Amygdala (tissue), 56 donors: ENCODE results near the gene RNF145.
"Not testable (repeated sequence)": the region's sequence is repeated elsewhere in the genome, so short reads cannot be mapped to it uniquely, and the experiment has no call there.

Experiments used
- DNase-seq, 56 donors: peaks; one replicate each; lab custom pipeline; 2025; lab: John Stamatoyannopoulos, UW

The RNF145 gene

GRCh38 chr5:159209438-159210209, at the start of gene RNF145:
TSS of gene RNF145 (minus strand) at chr5:159209553. CDS start at chr5:159203617, 5,936 bp downstream.
- DNase-seq, result peak in 55 of 56 donors; percentile 15 to 93 (median 70)

GRCh38 chr5:159258361-159258760, 49.0 kb upstream of the RNF145 start:
- DNase-seq, result no peak

GRCh38 chr5:159257629-159258283, 48.4 kb upstream of the RNF145 start:
- no peak for DNase-seq

GRCh38 chr5:159257007-159257406, 47.7 kb upstream of the RNF145 start:
- DNase-seq, result no peak

GRCh38 chr5:159252195-159252594, 42.8 kb upstream of the RNF145 start:
- no peak for DNase-seq

- no peak for DNase-seq
Observed at GRCh38 chr5:159249158-159249557, 39.8 kb upstream of the RNF145 start.

DNA sequence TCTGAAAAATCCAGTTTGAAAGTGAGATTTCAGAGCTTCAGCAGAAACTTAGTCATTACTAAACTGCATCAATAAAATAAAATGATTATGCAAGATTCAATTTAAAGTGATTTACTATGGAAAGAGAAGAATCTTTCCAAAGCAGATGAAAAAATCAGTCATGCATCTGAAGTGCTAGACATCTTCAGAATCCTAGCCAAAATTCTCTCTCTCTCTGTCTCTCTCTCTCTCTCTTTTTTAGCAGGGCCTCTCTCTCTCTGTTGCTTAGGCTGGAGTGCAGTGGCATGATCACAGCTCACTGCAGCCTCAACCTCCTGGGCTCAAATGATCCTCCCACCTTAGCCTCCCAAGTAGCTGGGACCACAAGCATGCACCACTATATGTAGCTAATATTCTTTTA, 35.5 kb upstream of the RNF145 start:
- DNase-seq, result no peak

DNA sequence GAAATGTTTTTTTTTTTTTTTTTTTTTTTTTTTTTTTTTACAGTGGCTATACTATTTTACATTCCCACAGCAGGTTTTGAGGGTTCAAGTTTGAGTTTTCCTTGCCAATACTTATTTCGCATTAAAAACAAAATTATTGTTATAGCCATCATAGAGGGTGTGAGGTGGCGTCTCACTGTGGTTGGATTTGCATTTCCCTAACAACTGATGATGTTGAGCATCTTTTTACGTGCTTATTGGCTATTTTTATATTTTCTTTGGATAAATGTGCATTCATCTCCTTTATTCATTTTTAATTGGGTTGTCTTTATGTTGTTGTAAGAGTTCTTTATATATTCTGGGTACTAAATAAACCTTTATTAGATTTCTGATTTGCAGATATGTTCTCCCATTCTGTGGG, 34.8 kb upstream of the RNF145 start:
- no peak for DNase-seq

DNA sequence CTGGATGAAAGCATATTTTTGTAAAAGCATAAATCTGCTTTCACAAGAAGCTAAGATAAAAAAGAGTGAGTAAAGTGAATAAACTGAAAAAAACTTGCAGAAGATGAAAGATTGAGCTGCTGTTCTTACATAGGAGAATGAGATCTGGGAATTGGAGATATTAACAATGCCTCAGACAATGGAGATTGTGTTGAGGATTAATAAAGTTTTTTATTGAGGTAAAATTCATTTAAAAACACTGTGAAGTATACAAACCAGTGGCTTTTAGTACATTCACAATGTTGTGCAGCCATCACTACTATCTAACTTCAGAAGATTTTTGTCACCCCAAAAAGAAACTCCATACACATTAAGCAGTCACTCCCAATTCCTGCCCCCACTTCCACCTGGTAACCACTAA, 34.0 kb upstream of the RNF145 start:
- DNase-seq, result no peak

DNA sequence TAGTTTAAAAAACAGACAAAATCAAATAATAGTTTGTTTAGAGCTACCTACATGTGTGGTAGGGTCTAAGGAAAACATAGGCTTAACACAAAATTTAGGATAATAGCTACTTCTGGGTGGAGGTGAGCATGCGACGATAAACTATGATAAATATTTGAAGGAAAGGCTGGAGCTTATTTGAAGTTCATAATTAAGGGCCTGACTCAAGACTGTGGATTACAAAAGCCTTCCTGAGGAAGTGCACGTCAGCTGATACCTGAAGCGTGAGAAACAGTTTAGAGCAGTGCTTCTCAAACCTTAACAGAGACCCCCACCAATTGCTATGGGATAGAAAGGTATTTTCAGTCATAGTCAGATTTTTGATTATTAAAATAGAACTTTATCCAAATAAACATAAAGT, 33.3 kb upstream of the RNF145 start:
- DNase-seq, result no peak

DNA sequence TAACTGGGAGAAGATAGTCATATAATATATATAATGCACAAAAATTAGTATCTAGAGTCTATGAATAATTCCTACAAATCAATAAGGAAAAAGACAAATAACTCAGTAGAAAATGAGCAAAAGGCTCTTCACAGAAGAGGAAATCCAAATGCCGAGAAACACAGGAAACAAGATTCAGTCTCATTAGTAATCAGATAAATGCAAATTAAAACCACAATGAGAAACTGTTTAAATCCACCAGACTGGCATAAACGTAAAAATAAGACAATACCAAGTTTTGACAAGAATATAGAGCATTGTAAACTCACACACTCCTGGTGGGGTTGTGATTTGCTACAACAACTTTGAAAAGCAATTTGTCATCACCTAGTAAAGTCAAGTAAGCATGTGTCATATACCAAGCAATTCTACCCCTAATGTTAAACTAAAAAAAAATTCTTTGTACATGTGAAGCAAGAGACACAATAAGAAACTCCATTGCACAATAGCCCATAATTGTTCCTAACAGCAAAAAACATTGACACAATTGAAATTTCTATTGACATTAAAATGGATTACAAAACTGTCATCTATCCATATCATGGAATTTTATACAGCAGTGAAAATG, 32.7 kb upstream of the RNF145 start:
- DNase-seq, result no peak

GRCh38 chr5:159240301-159240870, 31.0 kb upstream of the RNF145 start:
- no peak for DNase-seq

DNA sequence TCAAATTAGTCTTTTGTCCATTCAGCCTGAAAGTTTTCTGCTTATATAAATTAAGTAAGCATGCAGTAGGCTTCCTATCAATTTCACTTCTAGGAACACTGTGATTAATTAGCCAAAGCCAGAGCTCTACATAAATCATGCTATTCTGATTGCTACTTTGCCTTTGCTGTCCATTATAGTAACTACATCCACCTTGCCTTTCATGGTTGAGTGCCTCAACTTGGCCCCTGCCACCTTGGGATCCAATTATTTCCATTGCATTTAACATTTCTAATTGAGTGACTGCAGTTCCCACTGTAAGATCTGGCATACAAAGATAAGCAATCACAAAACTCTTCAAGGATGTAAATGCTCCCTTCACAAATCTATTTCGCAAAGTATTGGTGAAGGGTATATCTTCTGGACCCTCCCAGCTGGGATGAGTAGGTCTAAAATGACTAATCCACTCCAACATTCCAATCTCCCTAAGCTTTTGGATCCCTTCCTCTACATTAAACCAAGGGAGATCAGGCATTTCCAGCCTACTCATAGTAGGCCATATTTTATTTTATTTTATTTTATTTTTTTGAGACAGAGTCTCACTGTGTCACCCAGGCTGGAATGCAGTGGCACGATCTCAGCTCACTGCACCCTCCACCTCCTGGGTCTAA, 26.6 kb upstream of the RNF145 start:
- not testable (repeated sequence) for DNase-seq

- no peak for DNase-seq
Observed at GRCh38 chr5:159231167-159231566, 21.8 kb upstream of the RNF145 start.

- no peak for DNase-seq
Observed at GRCh38 chr5:159230657-159231056, 21.3 kb upstream of the RNF145 start.

GRCh38 chr5:159228097-159228496, 18.7 kb upstream of the RNF145 start:
- not testable (repeated sequence) for DNase-seq

GRCh38 chr5:159227452-159227851, 18.1 kb upstream of the RNF145 start:
- DNase-seq, result no peak

GRCh38 chr5:159226451-159226850, 17.1 kb upstream of the RNF145 start:
- no peak for DNase-seq

- no peak for DNase-seq
Observed at GRCh38 chr5:159224471-159224870, 15.1 kb upstream of the RNF145 start.

DNA sequence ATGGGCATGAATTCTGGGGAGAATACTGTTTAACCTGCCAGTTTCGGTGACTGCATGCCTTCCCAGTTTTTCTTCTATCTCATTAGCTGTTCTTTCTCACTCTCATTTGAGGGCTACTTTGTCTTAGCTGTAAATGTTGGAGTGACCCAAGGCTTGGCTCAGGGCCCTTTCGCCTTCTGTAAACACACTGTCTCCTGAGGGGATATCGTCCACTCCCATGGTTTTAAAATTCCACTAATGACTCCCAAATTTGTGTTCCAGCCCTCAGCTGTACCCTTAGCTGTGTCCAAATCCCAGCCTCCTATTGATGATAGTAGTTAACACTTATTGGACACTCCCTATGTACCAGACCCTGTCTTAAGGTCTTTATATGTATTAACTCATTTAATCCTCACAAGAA, 14.1 kb upstream of the RNF145 start:
- DNase-seq, result no peak

- no peak for DNase-seq
Observed at GRCh38 chr5:159220206-159220605, 10.9 kb upstream of the RNF145 start.
